Sigmoid colon (tissue), 7 donors: ENCODE results near the gene PDE4D. TPM values are rescaled to one million over a fixed set of nuclear protein-coding genes. Genes with fewer than 3 reads are reported as not detected.
A peak's percentile ranks its signal among the peaks of the same experiment; 100 is the strongest.

Experiments
- DNase-seq: peaks from one replicate; pipeline ENCODE4 v3.0.0-alpha.2; 2019
- H3K27ac ChIP-seq, 4 donors: fragments of 200-600 bp; sonication (generic); one replicate each; pipeline ENCODE4 v1.5.1; 2016 to 2019; ENCODE audit warnings: mild to moderate bottlenecking in 1 of 4
- H3K27me3 ChIP-seq, 3 donors: fragments of 200-600 bp; sonication (generic); one replicate each; pipeline ENCODE4 v1.5.1; 2019; ENCODE audit warnings: mild to moderate bottlenecking in 1 of 3
- H3K36me3 ChIP-seq, 4 donors: fragments of 200-600 bp; sonication (generic); one replicate each; pipeline ENCODE4 v1.5.1; 2016 to 2019
- H3K4me1 ChIP-seq, 4 donors: fragments of 200-600 bp; sonication (generic); one replicate each; pipeline ENCODE4 v1.5.1; 2017 to 2019
- H3K4me3 ChIP-seq, 4 donors: fragments of 200-600 bp; sonication (generic); one replicate each; pipeline ENCODE4 v1.5.1; 2017 to 2019; ENCODE audit warnings: mild to moderate bottlenecking in 2 of 4, moderate library complexity in 1 of 4
- H3K9me3 ChIP-seq, 4 donors: fragments of 200-600 bp in 3 of 4; sonication (generic) in 3 of 4; one replicate each; pipeline versions ENCODE4 v1.5.1 to v1.6.1; 2013 to 2019
- CTCF ChIP-seq, 4 experiments: fragments of 450-650 bp in 3 of 4; fragments of 200-600 bp in 1 of 4; IDR thresholded peaks; one replicate each; pipeline ENCODE4 v1.5.1; 2016 to 2019; ENCODE audit warnings: antibody characterized with exemption in 4 of 4, mild to moderate bottlenecking in 3 of 4, moderate library complexity in 2 of 4
- EP300 ChIP-seq, 4 donors: sonication (generic); formaldehyde crosslinking; IDR thresholded peaks; one replicate each; pipeline ENCODE4 v1.6.1; 2017; ENCODE audit warnings: antibody characterized with exemption in 4 of 4
- POLR2A ChIP-seq, 2 donors: fragments of 450-650 bp; IDR thresholded peaks; one replicate each; pipeline ENCODE4 v1.6.1; 2016; ENCODE audit warnings: antibody characterized with exemption in 2 of 2, mild to moderate bottlenecking in 2 of 2, moderate library complexity in 2 of 2
- POLR2AphosphoS5 ChIP-seq, 4 donors: sonication (generic); formaldehyde crosslinking; IDR thresholded peaks; one replicate each; pipeline ENCODE4 v1.6.1; 2017; ENCODE audit warnings: antibody characterized with exemption in 4 of 4
- WGBS, 2 donors: extraction: QIAGEN DNeasy Blood & Tissue Kit; methylation state at CpG; one replicate each; pipeline ENCODE4 v1.1.7; 2013; 5-methylcytosine and 5-hydroxymethylcytosine counted together
- intact Hi-C: fragments of 100-400 bp; cut with DNase I; formaldehyde crosslinking; loops from one replicate; pipeline ENCODE4 v1.15.1; 2023
- polyA plus RNA-seq, 3 donors: library from polyadenylated mRNA; stranded (reverse); fragments of 200-250 nt; gene quantifications; one replicate each; pipeline ENCODE4 v1.2.3, GENCODE V29; 2013
- total RNA-seq, 4 donors: library from RNA; depleted of rRNA; stranded (reverse); fragments of >200 nt; gene quantifications; one replicate each; pipeline ENCODE4 v1.1.0, GENCODE V29; 2016
- donor health status: healthy with polysubstance abuse.
- donor health status: Bipolar disorder and iron deficiency.
- donor health status: healthy.

PDE4D gene
- total and polyA plus RNA-seq, 7 donors, result 6.0 to 289 (median 169) TPM

GRCh38 chr5:59188419-59189225 lies 704.9 kb downstream of the PDE4D start:
- H3K36me3 ChIP-seq, result peaks cover 0 to 5% (median 0%) of the 10 kb centered on the region in 4 donors
- TF ChIP-seq POLR2A (IDR thresholded peaks at IDR 0.05) (no peak), POLR2AphosphoS5 (IDR thresholded peaks at IDR 0.05) (peak in 2 of 4 donors; percentile 26 to 40), CTCF (IDR thresholded peaks at IDR 0.05) (peak; percentile 72 to 92 (median 83))
- H3K27me3 ChIP-seq, result no peaks in the 10 kb centered on the region
- peaks cover 0 to 54% (median 28%) of the 10 kb centered on the region in 4 donors for H3K4me1 ChIP-seq
- H3K4me3 ChIP-seq, result peak overlapping the region in 3 of 4 donors; percentile 8 to 31 (median 25)
- 17 to 22% methylated on average over 16 of the region's 16 CpGs for WGBS, 2 donors
- no peaks in the 10 kb centered on the region for H3K9me3 ChIP-seq
- intact Hi-C loops, result loop anchor here (1.0 to 5.0 kb wide), 4 partner anchors 179 to 612 kb away; no protein-coding TSS in a partner anchor
- peak overlapping the region; percentile 29 to 79 (median 72) for H3K27ac ChIP-seq
- peak; percentile 88 for DNase-seq

- 51 to 69% methylated on average over 4 of the region's 4 CpGs for WGBS, 2 donors
- no peaks in the 10 kb centered on the region for H3K9me3 ChIP-seq
- no peaks in the 10 kb centered on the region for H3K27me3 ChIP-seq
- H3K27ac ChIP-seq, result peak overlapping the region; percentile 29 to 79 (median 72)
- peaks cover 0 to 7% (median 0%) of the 10 kb centered on the region in 4 donors for H3K36me3 ChIP-seq
- DNase-seq, result no peak
- peaks cover 0 to 54% (median 28%) of the 10 kb centered on the region in 4 donors for H3K4me1 ChIP-seq
- intact Hi-C loops, result loop anchor here (1.0 to 5.0 kb wide), 3 partner anchors 192 to 613 kb away; no protein-coding TSS in a partner anchor
- peak overlapping the region in 3 of 4 donors; percentile 8 to 31 (median 25) for H3K4me3 ChIP-seq
- TF ChIP-seq POLR2A (IDR thresholded peaks at IDR 0.05), result no peak
- peak in 3 of 4 donors; percentile 32 to 48 (median 41) for TF ChIP-seq POLR2AphosphoS5 (IDR thresholded peaks at IDR 0.05)
Measured at GRCh38 chr5:59187857-59188256, 705.7 kb downstream of the PDE4D start.

DNA sequence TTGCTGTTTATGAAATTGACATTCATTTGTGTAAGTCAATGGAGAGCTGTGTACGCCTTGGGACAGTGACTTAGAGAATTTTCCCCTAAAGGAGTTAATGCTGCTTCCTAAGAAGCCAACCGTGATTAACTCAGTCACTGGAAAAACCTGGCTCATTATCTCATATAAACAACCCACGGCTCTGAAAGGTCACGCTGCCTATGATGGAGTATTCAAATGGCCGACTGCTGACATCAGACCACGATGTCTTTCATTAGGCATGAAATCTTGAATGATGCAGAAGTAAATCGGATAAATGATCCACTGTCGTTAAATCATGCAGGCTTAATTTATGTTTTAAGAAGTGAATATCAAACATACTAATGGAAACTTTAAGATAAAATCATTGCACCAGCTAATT lies 706.9 kb downstream of the PDE4D start:
- Histone ChIP-seq H3K36me3 (peaks cover 0 to 7% (median 0%) of the 10 kb centered on the region in 4 donors), H3K9me3 (no peaks in the 10 kb centered on the region), H3K4me3 (no peak overlapping the region), H3K27me3 (no peaks in the 10 kb centered on the region), H3K4me1 (peaks cover 0 to 54% (median 28%) of the 10 kb centered on the region in 4 donors), H3K27ac (peak overlapping the region in 3 of 4 donors; percentile 15 to 79 (median 76))
- intact Hi-C loops, result loop anchor here (5.0 kb wide), 1 partner anchor 486 kb away; no protein-coding TSS in a partner anchor
- 80 to 83% methylated on average over 8 of the region's 8 CpGs for WGBS, 2 donors
- no peak for TF ChIP-seq EP300 (IDR thresholded peaks at IDR 0.05)
- TF ChIP-seq POLR2A (IDR thresholded peaks at IDR 0.05), result no peak
- peak in 1 of 4 donors; percentile 19 for TF ChIP-seq POLR2AphosphoS5 (IDR thresholded peaks at IDR 0.05)
- no peak for TF ChIP-seq CTCF (IDR thresholded peaks at IDR 0.05)
- DNase-seq, result no peak

- intact Hi-C loops, result loop anchor here (5.0 kb wide), 1 partner anchor 486 kb away; no protein-coding TSS in a partner anchor
- H3K4me1 ChIP-seq, result peaks cover 0 to 51% (median 26%) of the 10 kb centered on the region in 4 donors
- TF ChIP-seq POLR2A (IDR thresholded peaks at IDR 0.05) (no peak), CTCF (IDR thresholded peaks at IDR 0.05) (no peak), EP300 (IDR thresholded peaks at IDR 0.05) (no peak), POLR2AphosphoS5 (IDR thresholded peaks at IDR 0.05) (no peak)
- DNase-seq, result no peak
- WGBS, 2 donors, result 72 to 86% methylated on average over 5 of the region's 5 CpGs
- H3K36me3 ChIP-seq, result peaks cover 0 to 7% (median 0%) of the 10 kb centered on the region in 4 donors
- no peak overlapping the region for H3K4me3 ChIP-seq
- H3K27ac ChIP-seq, result peak overlapping the region in 3 of 4 donors; percentile 15 to 79 (median 76)
- H3K27me3 ChIP-seq, result no peaks in the 10 kb centered on the region
- no peaks in the 10 kb centered on the region for H3K9me3 ChIP-seq
Measured at GRCh38 chr5:59185757-59186385, 707.7 kb downstream of the PDE4D start.
